HG03565 (cell line): ENCODE measurements around the gene GRIP2.
"Not testable (repeated sequence)": the region's sequence is repeated elsewhere in the genome, so short reads cannot be mapped to it uniquely, and the experiment has no call there.

Experiments used
- ATAC-seq: cut with Tn5 transposase; IDR thresholded peaks from one replicate; pipeline ENCODE4 v1.9.1; 2021; ENCODE audit warnings: mild to moderate bottlenecking, moderate library complexity; ENCODE audit not compliant: unreplicated experiment

Gene GRIP2

GRCh38 chr3:14522768-14523167 lies 17.4 kb downstream of the GRIP2 start:
- no peak for ATAC-seq

GRCh38 chr3:14522129-14522691 lies 17.9 kb downstream of the GRIP2 start:
- no peak for ATAC-seq

- ATAC-seq: no peak
These were observed 18.5 kb downstream of the GRIP2 start for GRCh38 chr3:14521611-14522010.

- no peak for ATAC-seq
These were observed 19.2 kb downstream of the GRIP2 start for GRCh38 chr3:14520967-14521366.

- no peak for ATAC-seq
These were observed 20.0 kb downstream of the GRIP2 start for GRCh38 chr3:14520149-14520548.

- ATAC-seq: no peak
These were observed 20.7 kb downstream of the GRIP2 start for GRCh38 chr3:14519406-14519805.

- ATAC-seq: no peak
These were observed 21.2 kb downstream of the GRIP2 start for GRCh38 chr3:14518893-14519292.

- ATAC-seq: no peak
These were observed 21.7 kb downstream of the GRIP2 start for GRCh38 chr3:14518432-14518802.

- ATAC-seq: no peak
These were observed 22.3 kb downstream of the GRIP2 start for GRCh38 chr3:14517601-14518431.

GRCh38 chr3:14516738-14517345 lies 23.3 kb downstream of the GRIP2 start:
- no peak for ATAC-seq

GRCh38 chr3:14515526-14515925 lies 24.6 kb downstream of the GRIP2 start:
- ATAC-seq: not testable (repeated sequence)

- ATAC-seq: no peak
These were observed 25.8 kb downstream of the GRIP2 start for GRCh38 chr3:14514323-14514720.

GRCh38 chr3:14513566-14514322 lies 26.4 kb downstream of the GRIP2 start:
- no peak for ATAC-seq

GRCh38 chr3:14512942-14513327 lies 27.2 kb downstream of the GRIP2 start:
- ATAC-seq: no peak

- no peak for ATAC-seq
These were observed 27.7 kb downstream of the GRIP2 start for GRCh38 chr3:14512281-14512941.

- no peak for ATAC-seq
These were observed 28.4 kb downstream of the GRIP2 start for GRCh38 chr3:14511623-14512280.

GRCh38 chr3:14510838-14511622 lies 29.1 kb downstream of the GRIP2 start:
- no peak for ATAC-seq

- no peak for ATAC-seq
These were observed 30.4 kb downstream of the GRIP2 start for GRCh38 chr3:14509796-14510100.

GRCh38 chr3:14508966-14509795 lies 31.0 kb downstream of the GRIP2 start:
- ATAC-seq: no peak
